ENCODE results near the gene AGAP9.
"Not testable (repeated sequence)": the region's sequence is repeated elsewhere in the genome, so short reads cannot be mapped to it uniquely, and the experiment has no call there.

Gene AGAP9

DNA sequence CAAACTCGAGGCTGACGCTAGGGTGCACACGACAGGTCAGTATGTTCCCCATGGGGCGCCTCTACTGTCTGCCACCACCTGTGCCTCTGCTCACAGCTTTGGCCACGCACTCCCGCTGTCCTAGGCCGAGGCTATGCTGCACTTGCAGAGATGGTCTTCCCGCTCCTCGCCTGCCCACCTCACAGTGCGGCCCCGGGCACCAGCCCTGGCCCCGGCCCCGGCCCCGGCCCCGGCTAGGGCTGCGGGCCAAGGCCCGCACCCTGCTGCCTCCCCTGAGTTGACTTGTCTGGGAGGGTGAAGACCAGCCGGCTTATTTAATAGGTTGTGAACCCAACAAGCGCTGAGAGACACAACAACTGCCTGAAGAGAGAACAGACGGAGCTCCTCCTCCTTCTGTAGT lies at the start of gene AGAP9:
AGAP9 (minus strand) TSS at position 164 of the 400 bp plus-strand sequence; CDS start at position 52, 112 bp downstream.
- H3K4me3 ChIP-seq (ENCODE audit: low read length); DNase-seq (ENCODE audit: low read depth): not testable (repeated sequence)

DNA sequence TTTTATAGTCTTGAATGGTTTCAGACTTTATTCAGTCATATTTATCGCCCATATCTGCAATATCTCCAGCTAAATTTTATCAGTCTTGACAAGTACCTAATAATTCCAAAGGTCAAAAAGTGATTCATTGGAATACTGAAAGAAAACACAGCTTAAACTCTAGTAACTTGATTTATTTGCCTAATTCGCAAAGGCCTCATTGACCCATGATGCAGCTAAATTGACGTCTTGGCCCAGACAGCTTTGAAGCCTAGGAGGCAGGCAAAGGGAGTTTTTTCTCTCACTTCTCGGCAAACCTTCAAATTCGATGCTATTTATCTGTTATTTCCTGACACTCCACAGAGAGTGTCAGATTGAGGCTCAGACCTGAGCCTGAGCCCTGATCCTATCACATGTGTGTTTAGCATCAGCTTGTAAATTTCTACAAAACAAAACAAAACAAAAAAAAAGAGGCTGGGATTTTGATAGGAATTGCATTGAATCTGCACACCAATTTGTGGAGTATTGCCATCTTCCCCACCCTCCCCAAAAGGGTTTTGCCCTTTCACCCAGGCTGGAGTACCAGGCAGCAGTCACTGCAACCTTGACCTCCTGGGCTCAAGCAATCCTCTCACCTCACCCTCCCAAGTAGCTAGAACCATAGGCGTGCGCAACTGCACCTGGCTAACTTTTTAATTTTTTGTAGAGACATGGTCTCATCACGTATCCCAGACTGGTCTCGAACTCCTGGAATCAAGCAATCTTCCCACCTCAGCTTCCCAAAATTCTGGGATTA lies 47.9 kb upstream of the AGAP9 start:
- DNase-seq (ENCODE audit: low read depth); H3K4me3 ChIP-seq (ENCODE audit: low read length): not testable (repeated sequence)

DNA sequence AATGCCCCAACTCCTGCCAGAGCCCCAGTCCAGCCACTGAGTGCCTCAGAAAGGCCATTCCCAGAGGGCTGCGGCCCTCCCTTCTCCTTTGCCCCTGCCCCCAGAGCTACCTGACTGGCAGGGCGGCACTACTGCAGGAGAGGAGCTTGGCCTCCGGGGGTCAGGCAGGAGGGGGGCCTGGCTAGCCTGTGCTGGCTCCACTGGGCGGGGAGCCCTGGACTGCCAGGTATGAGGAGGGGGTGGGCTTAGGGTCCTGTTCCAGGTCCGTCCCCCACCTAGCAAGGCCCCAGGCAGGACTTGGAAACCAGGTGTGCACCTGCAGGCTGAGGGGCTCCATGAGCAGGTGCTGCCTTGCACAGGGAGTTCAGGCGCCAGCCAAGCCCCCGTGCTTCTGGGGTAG lies 43.3 kb upstream of the AGAP9 start:
- DNase-seq (ENCODE audit: low read depth); H3K4me3 ChIP-seq (ENCODE audit: low read length): not testable (repeated sequence)

DNA sequence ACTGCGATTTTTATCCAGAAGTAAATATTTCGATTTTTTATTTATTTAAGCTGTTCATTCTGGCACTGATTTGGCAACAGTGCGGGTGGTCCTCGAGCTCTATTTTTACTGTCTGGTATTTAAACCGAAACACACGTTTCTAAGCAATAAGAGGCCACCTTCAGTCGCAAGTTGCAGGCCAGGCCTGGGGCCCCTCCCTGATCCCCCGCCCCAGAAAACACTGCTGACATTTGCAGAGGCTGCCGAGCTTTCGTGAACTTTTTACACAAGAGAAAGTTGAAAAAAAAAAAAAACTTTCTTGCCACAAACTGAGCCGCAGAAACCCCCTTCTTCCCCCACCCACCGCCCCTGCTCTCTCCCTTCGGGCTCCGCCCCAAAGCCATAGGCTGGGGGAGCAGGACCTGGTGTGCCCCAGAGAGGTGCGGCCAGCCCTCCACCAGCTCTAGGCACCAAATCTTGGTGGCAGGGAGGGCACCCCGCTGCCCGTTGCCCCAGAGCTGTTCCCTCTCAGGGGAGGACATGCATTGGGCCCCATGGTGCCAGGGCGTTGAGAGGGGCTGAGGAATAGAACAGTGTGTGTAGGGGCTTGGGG lies 42.8 kb upstream of the AGAP9 start:
- not testable (repeated sequence) for DNase-seq (ENCODE audit: low read depth); H3K4me3 ChIP-seq (ENCODE audit: low read length)

DNA sequence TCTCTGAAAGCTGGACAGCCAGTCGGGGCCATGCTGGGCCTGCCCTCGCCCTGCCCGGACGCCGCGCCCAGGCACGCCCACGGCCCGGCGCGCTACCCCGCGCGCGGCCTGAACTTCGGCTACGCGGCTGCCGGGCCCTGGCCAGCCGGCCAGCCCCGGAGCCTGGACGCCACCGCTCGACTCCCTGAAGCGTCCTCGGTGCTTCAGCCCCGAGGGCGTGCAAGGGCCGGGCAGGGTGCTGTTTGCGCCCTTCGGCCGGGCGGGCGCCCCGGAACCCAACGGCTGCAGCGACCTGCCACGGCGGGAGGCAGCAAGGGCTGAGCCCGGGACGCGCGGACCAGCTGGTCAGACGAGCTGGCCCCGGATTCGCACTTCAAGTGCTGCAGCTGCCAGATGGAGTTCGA lies 42.1 kb upstream of the AGAP9 start:
- H3K4me3 ChIP-seq (ENCODE audit: low read length); DNase-seq (ENCODE audit: low read depth): not testable (repeated sequence)

DNA sequence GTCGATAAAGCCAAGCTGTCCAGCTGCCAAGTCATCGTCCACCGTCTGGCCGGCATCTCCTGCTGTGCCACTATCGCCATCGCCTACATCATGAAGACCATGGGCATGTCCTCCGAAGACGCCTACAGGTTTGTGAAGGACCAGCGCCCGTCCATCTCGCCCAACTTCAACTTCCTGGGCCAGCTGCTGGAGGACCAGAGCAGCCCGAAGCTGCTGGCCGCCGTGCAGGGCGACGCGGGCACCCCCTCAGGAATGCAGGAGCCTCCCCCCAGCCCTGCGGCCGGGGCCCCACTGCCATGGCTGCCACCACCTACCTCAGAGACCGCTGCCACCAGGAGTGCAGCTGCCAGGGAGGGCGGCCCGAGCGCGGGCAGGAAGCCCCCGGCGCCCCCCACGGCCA lies 41.5 kb upstream of the AGAP9 start:
- not testable (repeated sequence) for DNase-seq (ENCODE audit: low read depth); H3K4me3 ChIP-seq (ENCODE audit: low read length)

DNA sequence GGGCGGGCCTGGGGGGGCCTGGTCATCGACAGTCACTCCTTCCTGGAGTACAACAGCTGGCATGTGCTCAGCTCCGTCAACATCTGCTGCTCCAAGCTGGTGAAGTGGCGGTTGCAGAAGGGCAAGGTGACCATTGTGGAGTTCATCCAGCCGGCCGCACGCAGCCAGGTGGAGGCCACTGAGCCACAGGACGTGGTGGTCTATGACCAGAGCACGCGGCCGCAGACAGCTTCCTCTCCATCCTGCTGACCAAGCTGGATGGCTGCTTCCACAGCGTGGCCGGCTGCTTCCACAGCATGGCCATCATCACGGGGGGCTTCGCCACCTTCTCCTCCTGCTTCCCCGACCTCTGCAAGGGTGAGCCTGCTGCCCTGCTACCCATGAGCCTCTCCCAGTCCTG lies 40.9 kb upstream of the AGAP9 start:
- not testable (repeated sequence) for DNase-seq (ENCODE audit: low read depth); H3K4me3 ChIP-seq (ENCODE audit: low read length)

DNA sequence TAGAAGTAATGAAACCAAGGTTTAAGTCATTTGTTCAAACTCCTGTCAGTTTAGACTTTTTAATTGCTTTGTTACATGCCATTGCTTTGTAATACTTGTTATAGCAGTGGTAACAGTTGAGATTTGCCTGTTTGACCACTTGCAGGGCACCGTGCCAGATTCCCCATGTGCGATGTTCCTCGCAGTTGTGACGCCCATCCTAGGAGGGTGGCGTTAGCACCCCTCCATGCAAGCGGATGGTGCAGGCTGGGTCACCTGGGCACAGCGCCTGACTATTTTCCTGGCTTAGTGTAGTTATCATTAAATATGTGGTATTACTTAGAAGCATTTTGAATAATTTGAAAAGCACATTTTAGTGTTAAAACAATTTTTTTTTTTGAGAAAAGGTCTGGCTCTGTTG lies 37.0 kb upstream of the AGAP9 start:
- DNase-seq (ENCODE audit: low read depth); H3K4me3 ChIP-seq (ENCODE audit: low read length): not testable (repeated sequence)

DNA sequence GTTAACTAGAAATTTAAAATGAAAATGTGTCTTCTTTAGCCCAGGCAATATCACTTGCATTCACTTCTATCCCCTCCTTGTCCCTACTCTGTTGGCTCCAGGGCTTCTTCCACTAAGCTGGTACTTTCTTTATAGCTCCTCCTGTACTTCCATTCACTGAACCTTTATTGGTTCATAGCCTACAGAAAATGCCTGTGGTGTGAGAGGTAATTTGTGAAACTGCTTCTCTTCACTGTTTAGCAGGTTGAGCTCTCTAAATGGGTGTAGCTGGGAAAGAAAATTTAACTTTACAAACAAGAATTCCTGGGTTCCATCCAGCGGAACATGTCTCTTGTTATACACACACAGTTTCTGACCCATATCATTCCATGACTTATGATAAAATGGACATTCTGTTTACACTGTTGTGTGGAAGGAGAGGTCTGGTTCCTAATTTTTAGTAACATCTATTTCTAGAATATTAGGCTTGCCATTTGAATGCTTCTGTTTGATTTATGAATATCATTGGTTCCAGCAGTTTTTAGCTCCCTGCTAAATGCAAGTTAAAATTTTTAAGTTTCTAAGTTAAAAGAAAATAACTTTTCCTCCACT lies 36.4 kb upstream of the AGAP9 start:
- not testable (repeated sequence) for H3K4me3 ChIP-seq (ENCODE audit: low read length)
- DNase-seq (ENCODE audit: low read depth): peak; percentile 14

DNA sequence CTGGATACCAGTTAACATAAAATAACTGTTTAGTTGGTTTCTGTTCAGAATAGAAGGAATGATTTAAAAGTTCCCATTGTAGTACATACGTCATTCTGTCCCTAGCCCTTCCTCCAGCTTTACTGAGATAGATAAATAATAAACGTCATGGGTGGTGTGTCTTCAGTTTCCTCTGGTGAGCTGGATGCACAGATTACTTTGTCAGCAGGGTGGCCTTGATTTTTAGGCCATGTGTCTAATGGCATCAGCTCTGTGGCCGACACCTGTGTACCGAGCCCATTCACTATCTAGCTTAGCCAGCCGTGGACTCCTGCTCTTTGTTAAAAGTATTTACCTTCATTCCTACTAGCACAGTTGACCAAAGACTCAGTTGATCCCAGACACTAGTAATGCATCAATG lies 34.7 kb upstream of the AGAP9 start:
- H3K4me3 ChIP-seq (ENCODE audit: low read length): not testable (repeated sequence)
- peak; percentile 53 for DNase-seq (ENCODE audit: low read depth)

DNA sequence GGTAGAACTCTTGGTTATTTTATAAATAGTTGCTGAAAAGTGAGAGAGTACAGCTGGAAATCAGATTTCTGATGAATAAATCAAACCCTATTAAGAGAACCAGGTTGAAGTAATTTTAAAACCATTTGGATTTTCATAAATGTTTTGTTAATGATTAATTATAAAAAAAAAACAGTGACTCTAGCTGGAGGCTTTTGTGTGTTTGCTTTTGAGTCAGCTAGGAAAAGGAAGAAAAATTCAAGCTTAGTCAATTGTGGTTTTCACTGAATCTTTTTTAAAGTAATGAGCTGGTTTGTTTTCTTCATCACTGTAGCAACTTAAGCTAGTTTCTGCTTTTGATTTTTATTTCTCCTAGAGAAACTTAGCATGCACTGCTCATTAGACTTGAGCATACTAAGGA lies 34.2 kb upstream of the AGAP9 start:
- not testable (repeated sequence) for DNase-seq (ENCODE audit: low read depth)

DNA sequence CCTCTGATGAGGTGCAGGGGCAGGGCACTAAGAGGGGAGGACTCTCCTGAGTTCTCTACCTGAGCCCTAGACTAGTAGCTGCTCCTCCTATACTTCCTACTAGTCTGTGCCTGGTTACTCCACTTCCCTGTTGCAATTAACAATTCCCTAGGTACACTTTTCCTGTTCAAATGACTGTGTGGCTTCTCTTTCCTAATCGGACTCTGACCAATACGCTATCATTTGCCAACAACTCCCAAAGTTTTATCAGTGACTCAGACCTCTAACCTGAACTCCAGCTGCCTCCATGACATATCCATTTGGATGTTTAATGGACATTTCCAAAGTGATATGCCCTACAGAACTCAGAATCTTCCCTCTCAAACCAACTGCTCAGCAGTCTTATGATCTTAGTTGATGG lies 31.9 kb upstream of the AGAP9 start:
- not testable (repeated sequence) for H3K4me3 ChIP-seq (ENCODE audit: low read length); DNase-seq (ENCODE audit: low read depth)

More for the DNA sequence above, 34.2 kb upstream of the AGAP9 start:
- H3K4me3 ChIP-seq (ENCODE audit: low read length): not testable (repeated sequence)

DNA sequence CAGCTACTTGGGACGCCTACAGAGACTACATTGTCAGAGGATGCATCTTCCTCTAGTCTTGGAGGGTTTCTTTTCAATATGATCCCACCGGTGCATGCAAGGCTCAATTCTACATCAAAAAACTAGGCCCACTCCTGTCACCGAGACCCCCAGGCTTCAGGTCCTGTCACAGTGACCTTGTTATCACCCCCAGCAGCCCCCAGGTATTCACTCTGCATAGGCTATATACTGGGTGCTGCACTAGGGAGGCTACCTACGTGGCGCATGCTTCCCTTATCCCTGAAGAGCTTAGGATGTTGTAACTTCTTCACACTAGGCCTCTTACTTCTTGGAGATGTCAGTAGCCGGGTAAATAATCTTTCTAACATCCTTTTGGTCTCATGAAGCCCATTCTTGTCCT lies 31.1 kb upstream of the AGAP9 start:
- not testable (repeated sequence) for H3K4me3 ChIP-seq (ENCODE audit: low read length); DNase-seq (ENCODE audit: low read depth)

DNA sequence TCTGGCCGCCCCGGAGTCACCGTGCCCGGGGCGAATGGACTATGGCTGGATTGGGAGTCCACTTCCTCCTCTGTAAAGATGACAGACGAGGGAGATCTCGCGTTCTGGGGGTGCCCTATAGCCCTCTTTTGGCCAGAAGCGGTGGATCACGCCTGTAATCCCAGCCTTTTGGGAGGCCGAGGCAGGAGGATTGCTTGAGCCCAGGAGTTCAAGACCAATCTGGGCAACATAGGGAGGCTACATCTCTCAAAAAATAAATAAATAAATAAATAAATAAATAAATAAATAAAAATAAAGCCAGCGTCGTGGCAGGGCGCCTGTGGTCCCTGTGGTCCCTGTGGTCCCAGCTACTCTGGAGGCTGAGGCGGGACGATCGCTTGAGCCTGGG lies 30.4 kb upstream of the AGAP9 start:
- H3K4me3 ChIP-seq (ENCODE audit: low read length): peak overlapping the region; percentile 45
- not testable (repeated sequence) for DNase-seq (ENCODE audit: low read depth)

DNA sequence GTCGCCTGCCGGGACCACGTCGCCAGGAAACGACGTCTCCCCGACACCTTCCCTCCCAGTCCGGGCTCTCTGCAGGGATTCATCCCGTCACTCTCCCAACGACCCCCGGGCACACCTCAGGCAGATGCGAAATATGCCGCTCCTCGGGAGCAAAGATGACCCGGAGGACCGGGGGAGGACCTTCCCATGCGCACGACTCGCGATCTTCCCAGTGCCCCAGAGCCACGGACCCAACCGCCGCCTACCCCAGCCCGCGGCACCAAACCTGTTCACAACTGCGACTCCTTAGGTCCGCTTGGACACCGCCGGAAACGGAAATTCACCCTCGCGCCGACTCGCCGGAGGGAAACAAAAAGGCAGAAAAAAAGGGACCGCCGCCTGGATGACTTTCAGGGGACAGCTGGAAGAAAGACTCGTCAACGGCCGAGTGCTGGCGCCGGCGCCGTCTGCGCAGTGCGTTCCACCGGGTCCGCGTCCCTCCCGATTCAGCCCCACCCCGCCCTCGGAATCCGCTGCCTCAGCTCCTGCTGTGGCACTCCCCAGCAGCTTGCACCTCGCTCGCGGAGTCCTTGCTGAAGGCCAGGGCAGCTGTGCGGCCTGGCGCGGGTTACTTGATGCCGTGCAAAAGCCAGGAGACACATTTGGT lies 29.9 kb upstream of the AGAP9 start:
- DNase-seq (ENCODE audit: low read depth): peak; percentile 78
- peak overlapping the region; percentile 70 for H3K4me3 ChIP-seq (ENCODE audit: low read length)
